ENCODE results near the gene ART1. TPM values are rescaled to one million over a fixed set of nuclear protein-coding genes. Genes with fewer than 3 reads are reported as not detected.

The ART1 gene
- total RNA-seq, 4 donors from 2014 or later: not detected

DNA sequence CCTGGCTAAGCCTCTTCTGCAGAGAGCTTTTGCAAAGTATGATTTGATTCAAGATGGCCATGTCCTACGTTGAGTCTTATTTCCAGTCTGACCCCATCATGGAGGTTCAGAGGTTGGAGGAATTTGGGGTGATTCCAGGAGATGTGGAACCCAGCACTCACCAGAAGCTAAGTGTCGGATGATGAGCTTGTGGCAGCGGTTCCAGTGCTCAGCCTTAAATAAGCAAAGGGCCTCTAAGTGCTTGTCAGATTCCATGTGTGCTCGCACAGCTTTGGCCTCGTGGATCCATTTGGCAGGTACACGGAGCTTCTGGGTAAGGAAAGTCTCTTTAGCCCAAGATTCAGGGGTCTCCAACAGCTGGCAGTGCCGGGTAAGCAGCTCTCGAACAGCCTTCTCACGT lies 38.1 kb downstream of the ART1 start:
- peaks cover 0 to 95% (median 4%) of the 10 kb centered on the region in 3 donors for H3K36me3 ChIP-seq

DNA sequence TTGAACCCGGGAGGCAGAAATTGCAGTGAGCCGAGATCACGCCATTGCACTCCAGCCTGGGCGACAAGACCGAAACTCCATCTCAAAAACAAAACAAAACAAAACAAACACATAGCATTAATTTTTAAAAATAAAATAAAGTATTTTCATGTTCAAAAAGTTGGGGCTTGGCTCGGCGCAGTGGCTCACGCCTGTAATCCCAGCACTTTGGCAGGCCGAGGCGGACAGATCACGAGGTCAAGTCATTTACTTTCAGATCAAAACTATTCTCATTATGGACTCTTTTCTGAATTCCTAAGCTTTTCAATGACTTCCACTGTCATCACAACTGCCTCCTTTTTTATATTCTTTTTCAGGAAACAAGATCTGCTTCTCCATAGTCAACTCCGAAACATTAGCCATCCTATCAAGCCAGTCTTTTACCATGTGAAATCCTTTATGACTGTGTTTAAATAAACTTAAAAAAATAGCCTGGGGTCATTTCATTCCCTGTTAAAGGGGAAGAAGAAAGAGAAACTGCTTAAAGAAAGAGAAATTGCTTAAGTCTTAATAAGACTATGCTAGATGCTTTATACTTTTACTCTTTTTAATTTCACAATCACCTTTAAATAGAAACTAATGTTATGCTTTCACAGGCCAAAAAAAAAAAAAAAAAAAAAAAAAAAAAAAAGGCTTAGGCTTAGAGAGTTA lies 39.3 kb downstream of the ART1 start:
- Histone ChIP-seq H3K27ac (no peak overlapping the region), H3K4me3 (no peak overlapping the region), H3K4me1 (no peaks in the 10 kb centered on the region), H3K27me3 (no peaks in the 10 kb centered on the region), H3K36me3 (peaks cover 0 to 95% (median 4%) of the 10 kb centered on the region in 3 donors), H3K9me3 (no peaks in the 10 kb centered on the region)
- TF ChIP-seq POLR2A (IDR thresholded peaks at IDR 0.05): no peak
- TF ChIP-seq, protein P1, sequence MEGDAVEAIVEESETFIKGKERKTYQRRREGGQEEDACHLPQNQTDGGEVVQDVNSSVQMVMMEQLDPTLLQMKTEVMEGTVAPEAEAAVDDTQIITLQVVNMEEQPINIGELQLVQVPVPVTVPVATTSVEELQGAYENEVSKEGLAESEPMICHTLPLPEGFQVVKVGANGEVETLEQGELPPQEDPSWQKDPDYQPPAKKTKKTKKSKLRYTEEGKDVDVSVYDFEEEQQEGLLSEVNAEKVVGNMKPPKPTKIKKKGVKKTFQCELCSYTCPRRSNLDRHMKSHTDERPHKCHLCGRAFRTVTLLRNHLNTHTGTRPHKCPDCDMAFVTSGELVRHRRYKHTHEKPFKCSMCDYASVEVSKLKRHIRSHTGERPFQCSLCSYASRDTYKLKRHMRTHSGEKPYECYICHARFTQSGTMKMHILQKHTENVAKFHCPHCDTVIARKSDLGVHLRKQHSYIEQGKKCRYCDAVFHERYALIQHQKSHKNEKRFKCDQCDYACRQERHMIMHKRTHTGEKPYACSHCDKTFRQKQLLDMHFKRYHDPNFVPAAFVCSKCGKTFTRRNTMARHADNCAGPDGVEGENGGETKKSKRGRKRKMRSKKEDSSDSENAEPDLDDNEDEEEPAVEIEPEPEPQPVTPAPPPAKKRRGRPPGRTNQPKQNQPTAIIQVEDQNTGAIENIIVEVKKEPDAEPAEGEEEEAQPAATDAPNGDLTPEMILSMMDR (IDR thresholded peaks at IDR 0.05): no peak
- no peak for DNase-seq

More for the DNA sequence above, 38.1 kb downstream of the ART1 start:
- Histone ChIP-seq H3K27me3 (no peaks in the 10 kb centered on the region), H3K27ac (no peak overlapping the region), H3K9me3 (no peaks in the 10 kb centered on the region), H3K4me3 (no peak overlapping the region), H3K4me1 (no peaks in the 10 kb centered on the region)
- TF ChIP-seq, protein P1 (IDR thresholded peaks at IDR 0.05): no peak
- no peak for TF ChIP-seq POLR2A (IDR thresholded peaks at IDR 0.05)
- no peak for DNase-seq

DNA sequence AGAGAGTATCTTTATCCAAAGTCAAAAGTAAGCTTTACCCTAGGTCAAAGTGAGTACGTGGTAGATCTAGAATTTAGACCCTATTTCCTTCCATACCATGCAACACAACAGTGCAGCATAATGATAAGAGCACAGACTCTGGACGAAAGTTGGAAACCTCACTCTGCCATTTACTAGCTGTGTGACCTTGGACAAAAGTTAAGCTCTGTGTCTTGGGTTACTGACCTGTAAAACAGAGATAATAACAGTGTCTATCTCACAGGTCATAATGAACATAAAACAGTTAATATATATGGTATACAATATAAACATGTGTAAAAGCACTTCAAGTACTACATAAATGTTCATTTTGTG lies 39.9 kb downstream of the ART1 start:
- no peak for DNase-seq
- H3K36me3 ChIP-seq: peaks cover 0 to 95% (median 0%) of the 10 kb centered on the region in 3 donors
- no peak overlapping the region for H3K27ac ChIP-seq
- no peak for TF ChIP-seq POLR2A (IDR thresholded peaks at IDR 0.05)
- TF ChIP-seq, protein P1 (IDR thresholded peaks at IDR 0.05): no peak
- H3K4me3 ChIP-seq: no peak overlapping the region
- no peaks in the 10 kb centered on the region for H3K27me3 ChIP-seq
- no peaks in the 10 kb centered on the region for H3K4me1 ChIP-seq
- no peaks in the 10 kb centered on the region for H3K9me3 ChIP-seq

DNA sequence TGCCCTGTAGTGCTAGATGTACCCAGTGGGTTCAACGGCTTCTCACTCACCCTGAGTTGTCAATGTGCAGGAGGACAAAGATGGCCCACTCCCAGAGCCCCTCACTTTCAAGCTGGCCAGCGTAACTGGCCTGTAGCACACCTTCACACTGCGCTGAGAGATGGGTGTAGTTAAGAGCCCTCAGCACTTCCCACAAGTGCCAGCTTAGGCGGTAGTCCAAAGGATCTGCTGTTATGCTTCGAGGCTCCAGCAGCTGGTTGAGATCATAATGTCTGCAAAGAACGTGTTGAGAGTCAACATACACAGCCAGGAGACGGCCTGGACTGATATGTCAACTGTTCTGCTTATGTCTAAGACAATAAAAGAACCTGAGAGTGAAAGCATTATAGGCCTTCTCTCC lies 41.0 kb downstream of the ART1 start:
- peaks cover 0 to 96% (median 0%) of the 10 kb centered on the region in 3 donors for H3K36me3 ChIP-seq

DNA sequence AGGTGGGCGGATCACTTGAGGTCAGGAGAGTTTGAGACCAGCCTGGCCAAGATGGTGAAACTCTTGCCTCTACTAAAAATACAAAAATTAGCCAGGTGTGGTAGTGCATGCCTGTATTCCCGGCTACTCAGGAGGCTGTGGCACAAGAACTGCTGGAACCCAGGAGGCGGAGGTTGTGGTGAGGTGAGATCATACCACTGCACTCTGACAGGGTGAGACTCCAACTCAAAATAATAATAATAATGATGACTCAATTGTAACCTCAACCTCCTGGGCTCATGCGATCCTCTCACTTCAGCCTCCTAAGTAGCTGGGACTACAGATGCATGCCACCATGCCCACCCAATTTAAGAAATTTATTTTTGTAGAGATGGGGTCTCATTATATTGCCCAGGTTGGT lies 41.8 kb downstream of the ART1 start:
- Histone ChIP-seq H3K4me3 (no peak overlapping the region), H3K36me3 (peaks cover 0 to 96% (median 0%) of the 10 kb centered on the region in 3 donors), H3K27ac (no peak overlapping the region), H3K9me3 (no peaks in the 10 kb centered on the region), H3K4me1 (no peaks in the 10 kb centered on the region), H3K27me3 (no peaks in the 10 kb centered on the region)
- TF ChIP-seq, protein P1 (IDR thresholded peaks at IDR 0.05): no peak
- TF ChIP-seq POLR2A (IDR thresholded peaks at IDR 0.05): no peak
- no peak for DNase-seq

More for the DNA sequence above, 41.0 kb downstream of the ART1 start:
- no peak for DNase-seq
- H3K27me3 ChIP-seq: no peaks in the 10 kb centered on the region
- no peaks in the 10 kb centered on the region for H3K9me3 ChIP-seq
- H3K4me1 ChIP-seq: no peaks in the 10 kb centered on the region
- H3K4me3 ChIP-seq: no peak overlapping the region
- TF ChIP-seq, protein P1 (IDR thresholded peaks at IDR 0.05): no peak
- TF ChIP-seq POLR2A (IDR thresholded peaks at IDR 0.05): no peak
- H3K27ac ChIP-seq: no peak overlapping the region

Data from Peyer's patch (tissue), 4 donors.